GM19372 (cell line): ENCODE data around the gene SHROOM3.

Experiments used
- ATAC-seq: cut with Tn5 transposase; IDR thresholded peaks from one replicate; pipeline ENCODE4 v1.9.1; 2021; ENCODE audit warnings: mild to moderate bottlenecking, low read depth, moderate library complexity; ENCODE audit not compliant: unreplicated experiment

Gene SHROOM3

GRCh38 chr4:76733068-76733771 lies 298.2 kb downstream of the SHROOM3 start:
- no peak for ATAC-seq

- no peak for ATAC-seq
These were observed 301.4 kb downstream of the SHROOM3 start for GRCh38 chr4:76736414-76736813.

GRCh38 chr4:76737180-76737579 lies 302.2 kb downstream of the SHROOM3 start:
- ATAC-seq = no peak

GRCh38 chr4:76737771-76738085 lies 302.7 kb downstream of the SHROOM3 start:
- no peak for ATAC-seq

GRCh38 chr4:76738086-76738931 lies 303.3 kb downstream of the SHROOM3 start:
- no peak for ATAC-seq

- ATAC-seq = no peak
These were observed 305.2 kb downstream of the SHROOM3 start for GRCh38 chr4:76740192-76740591.

GRCh38 chr4:76740866-76741662 lies 306.0 kb downstream of the SHROOM3 start:
- ATAC-seq = no peak

- no peak for ATAC-seq
These were observed 306.6 kb downstream of the SHROOM3 start for GRCh38 chr4:76741663-76742020.

GRCh38 chr4:76744241-76744921 lies 309.4 kb downstream of the SHROOM3 start:
- ATAC-seq = no peak

- ATAC-seq = no peak
These were observed 310.2 kb downstream of the SHROOM3 start for GRCh38 chr4:76745240-76745639.

- no peak for ATAC-seq
These were observed 312.5 kb downstream of the SHROOM3 start for GRCh38 chr4:76747563-76747962.

GRCh38 chr4:76748649-76749048 lies 313.6 kb downstream of the SHROOM3 start:
- no peak for ATAC-seq

GRCh38 chr4:76749355-76749754 lies 314.3 kb downstream of the SHROOM3 start:
- no peak for ATAC-seq

- no peak for ATAC-seq
These were observed 315.7 kb downstream of the SHROOM3 start for GRCh38 chr4:76750716-76751115.

GRCh38 chr4:76751612-76752343 lies 316.7 kb downstream of the SHROOM3 start:
- ATAC-seq = no peak

- ATAC-seq = no peak
These were observed 318.0 kb downstream of the SHROOM3 start for GRCh38 chr4:76752861-76753501.

- ATAC-seq = no peak
These were observed 318.8 kb downstream of the SHROOM3 start for GRCh38 chr4:76753814-76754213.

- no peak for ATAC-seq
These were observed 319.4 kb downstream of the SHROOM3 start for GRCh38 chr4:76754439-76754838.

GRCh38 chr4:76755756-76756155 lies 320.7 kb downstream of the SHROOM3 start:
- no peak for ATAC-seq

GRCh38 chr4:76756416-76756815 lies 321.4 kb downstream of the SHROOM3 start:
- ATAC-seq = no peak
